DND-41 (cell line): ENCODE results near the gene XPO4.

ENCODE experiments used
- EZH2 ChIP-seq: IDR thresholded peaks from 3 replicates; pipeline ENCODE4 v1.6.1; 2012; ENCODE audit warnings: borderline replicate concordance, low read depth, mild to moderate bottlenecking, moderate library complexity, low read length, inconsistent platforms; ENCODE audit not compliant: severe bottlenecking
- TF ChIP-seq, protein P1 (sequence below): IDR thresholded peaks from 2 replicates; pipeline ENCODE4 v1.5.1; 2012; ENCODE audit warnings: borderline replicate concordance, low read length, moderate library complexity, mild to moderate bottlenecking; ENCODE audit not compliant: poor library complexity, severe bottlenecking; ENCODE audit errors: extremely low read depth

DNA sequence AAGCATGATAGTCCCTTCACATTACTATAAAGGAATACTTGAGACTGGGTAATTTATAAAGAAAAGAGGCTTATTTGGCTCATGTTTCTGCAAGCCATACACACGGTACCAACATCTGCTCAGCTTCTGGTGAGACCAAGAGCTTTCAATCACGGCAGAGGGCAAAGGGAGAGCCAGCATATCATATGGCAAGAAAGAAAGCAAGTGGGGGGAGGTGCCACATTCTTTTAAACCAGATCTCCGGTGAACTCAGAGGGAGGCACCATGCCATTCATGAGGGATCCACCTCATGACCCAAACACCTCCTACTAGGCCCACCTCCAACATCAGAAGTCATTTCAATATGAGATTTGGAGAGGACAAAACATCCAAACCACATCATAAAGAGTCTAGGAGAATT is 20.3 kb downstream of the XPO4 start:
- TF ChIP-seq, protein P1, sequence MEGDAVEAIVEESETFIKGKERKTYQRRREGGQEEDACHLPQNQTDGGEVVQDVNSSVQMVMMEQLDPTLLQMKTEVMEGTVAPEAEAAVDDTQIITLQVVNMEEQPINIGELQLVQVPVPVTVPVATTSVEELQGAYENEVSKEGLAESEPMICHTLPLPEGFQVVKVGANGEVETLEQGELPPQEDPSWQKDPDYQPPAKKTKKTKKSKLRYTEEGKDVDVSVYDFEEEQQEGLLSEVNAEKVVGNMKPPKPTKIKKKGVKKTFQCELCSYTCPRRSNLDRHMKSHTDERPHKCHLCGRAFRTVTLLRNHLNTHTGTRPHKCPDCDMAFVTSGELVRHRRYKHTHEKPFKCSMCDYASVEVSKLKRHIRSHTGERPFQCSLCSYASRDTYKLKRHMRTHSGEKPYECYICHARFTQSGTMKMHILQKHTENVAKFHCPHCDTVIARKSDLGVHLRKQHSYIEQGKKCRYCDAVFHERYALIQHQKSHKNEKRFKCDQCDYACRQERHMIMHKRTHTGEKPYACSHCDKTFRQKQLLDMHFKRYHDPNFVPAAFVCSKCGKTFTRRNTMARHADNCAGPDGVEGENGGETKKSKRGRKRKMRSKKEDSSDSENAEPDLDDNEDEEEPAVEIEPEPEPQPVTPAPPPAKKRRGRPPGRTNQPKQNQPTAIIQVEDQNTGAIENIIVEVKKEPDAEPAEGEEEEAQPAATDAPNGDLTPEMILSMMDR, result no peak
- TF ChIP-seq EZH2, result no peak
